NT2/D1 (cell line): ENCODE measurements around the gene C10orf53.

ENCODE experiments used
- SUZ12 ChIP-seq: IDR thresholded peaks from 2 replicates; pipeline ENCODE4 v1.6.1; 2011; ENCODE audit not compliant: insufficient read length, insufficient read depth; ENCODE audit errors: extremely low read depth
- YY1 ChIP-seq: IDR thresholded peaks from 2 replicates; pipeline ENCODE4 v1.6.1; 2011; ENCODE audit not compliant: insufficient read length, insufficient read depth
- ZNF274 ChIP-seq: IDR thresholded peaks from 2 replicates; pipeline ENCODE4 v1.6.1; 2011; ENCODE audit warnings: mild to moderate bottlenecking, low read depth, low read length

DNA sequence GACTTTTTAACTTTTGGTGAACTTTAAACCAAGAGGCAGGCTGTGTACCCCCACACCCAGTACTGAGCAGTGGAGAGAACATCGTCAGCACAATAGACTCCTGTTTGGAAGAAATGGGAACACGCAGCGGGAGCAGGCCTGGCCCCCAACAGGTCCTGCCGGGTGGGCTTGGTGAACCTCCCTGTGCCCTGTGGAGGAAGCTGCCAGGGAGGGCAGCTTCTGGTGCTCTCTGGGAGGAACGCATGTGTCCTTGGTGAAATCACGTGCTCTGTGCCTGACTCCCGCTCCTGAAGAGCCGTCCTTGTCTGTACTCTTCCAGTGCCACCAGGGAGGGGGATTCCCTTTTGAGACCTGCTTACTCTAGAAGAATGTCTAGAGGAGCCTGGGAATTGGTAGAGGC, 34.0 kb upstream of the C10orf53 start:
- TF ChIP-seq ZNF274 = no peak
- TF ChIP-seq YY1 = no peak
- TF ChIP-seq SUZ12 = no peak
